Hippocampal formation (tissue), 2 donors: Measurements from ENCODE around the gene TSNAXIP1.
"Not testable (repeated sequence)": the region's sequence is repeated elsewhere in the genome, so short reads cannot be mapped to it uniquely, and the experiment has no call there.

Experiments used
- DNase-seq, 2 donors: peaks; one replicate each; lab custom pipeline; 2025; lab: John Stamatoyannopoulos, UW

TSNAXIP1 gene

GRCh38 chr16:67858500-67858899 is 51.8 kb downstream of the TSNAXIP1 start:
- DNase-seq, result no peak

- DNase-seq, result no peak
These were observed 54.1 kb downstream of the TSNAXIP1 start for GRCh38 chr16:67860589-67861398.

GRCh38 chr16:67861877-67862276 is 55.2 kb downstream of the TSNAXIP1 start:
- no peak for DNase-seq

- no peak for DNase-seq
These were observed 56.2 kb downstream of the TSNAXIP1 start for GRCh38 chr16:67862623-67863583.

GRCh38 chr16:67864044-67864443 is 57.4 kb downstream of the TSNAXIP1 start:
- DNase-seq, result not testable (repeated sequence)

- DNase-seq, result no peak
These were observed 57.9 kb downstream of the TSNAXIP1 start for GRCh38 chr16:67864594-67864993.

- DNase-seq, result no peak
These were observed 58.6 kb downstream of the TSNAXIP1 start for GRCh38 chr16:67865318-67865717.

GRCh38 chr16:67868290-67868689 is 61.6 kb downstream of the TSNAXIP1 start:
- DNase-seq, result no peak

- DNase-seq, result no peak
These were observed 63.0 kb downstream of the TSNAXIP1 start for GRCh38 chr16:67869653-67870052.

- DNase-seq, result no peak
These were observed 64.6 kb downstream of the TSNAXIP1 start for GRCh38 chr16:67871256-67871655.

GRCh38 chr16:67872131-67872630 is 65.5 kb downstream of the TSNAXIP1 start:
- no peak for DNase-seq

- DNase-seq, result peak; percentile 45 to 73
These were observed 66.1 kb downstream of the TSNAXIP1 start, which contains the start of gene EDC4 for GRCh38 chr16:67872631-67873434. EDC4 (plus strand) TSS chr16:67873052; CDS start chr16:67873262, 210 bp downstream.

- no peak for DNase-seq
These were observed 67.0 kb downstream of the TSNAXIP1 start for GRCh38 chr16:67873435-67874370.

GRCh38 chr16:67874372-67874771 is 67.7 kb downstream of the TSNAXIP1 start:
- no peak for DNase-seq

- DNase-seq, result no peak
These were observed 70.4 kb downstream of the TSNAXIP1 start for GRCh38 chr16:67877064-67877463.
